HCT116 (cell line): ENCODE data around the gene LPIN1. TPM values are rescaled to one million over a fixed set of nuclear protein-coding genes. Genes with fewer than 3 reads are reported as not detected.

Experiments
- ATAC-seq: fragments of 200-7000 bp; cut with Tn5 transposase; 2 replicates; pipeline ENCODE4 v1.9.1; 2020; ENCODE audit warnings: mild to moderate bottlenecking, moderate library complexity
- BruUV-seq: library from RNA; stranded (reverse); fragments of 400-500 nt; replicated peaks from 2 replicates; lab custom pipeline; 2021; lab: Mats Ljungman, UMichigan
- CTCF ChIA-PET: fragments of 300-600 bp; sonication (Branson Sonifier 250); formaldehyde crosslinking; loops from one replicate; lab custom pipeline; 2021; ENCODE audit warnings: antibody characterized with exemption; lab: Charles Lee
- POLR2A ChIA-PET: fragments of 300-600, 350-600 bp; sonication (Branson Sonifier 250); formaldehyde crosslinking; loops from one replicate; lab custom pipeline; 2021; ENCODE audit warnings: antibody characterized with exemption; lab: Charles Lee
- RAD21 ChIA-PET, 2 experiments: fragments of 300-600 bp; sonication (Branson Sonifier 250); formaldehyde crosslinking; loops; one replicate each; lab custom pipeline; 2023; ENCODE audit warnings: low total read pairs in 2 of 2; ENCODE audit not compliant: uncharacterized antibody in 2 of 2, unreplicated experiment in 2 of 2, low non-redundant PET in 1 of 2; lab: Charles Lee
- DNase-seq: peaks from one replicate; pipeline ENCODE4 v3.0.0-alpha.2; 2010; ENCODE audit warnings: low read depth, low spot score
- H2AFZ ChIP-seq: fragments of 200-600 bp; shearing (Covaris generic), sonication (generic); 2 replicates; pipeline ENCODE4 v1.6.1; 2017; ENCODE audit warnings: low read depth, mixed run types, mixed read lengths, antibody characterized with exemption, low read length; ENCODE audit not compliant: poor library complexity, severe bottlenecking
- H3K27ac ChIP-seq: 2 replicates; pipeline ENCODE4 v1.5.1; 2012; ENCODE audit warnings: low read depth, low read length
- H3K27me3 ChIP-seq: fragments of 200-600 bp; sonication (generic); 2 replicates; pipeline ENCODE4 v1.6.1; 2016; ENCODE audit warnings: mixed run types, low read length, mixed read lengths; ENCODE audit not compliant: insufficient read depth
- H3K36me3 ChIP-seq, 2 experiments: fragments of 200-500 bp in 1 of 2; fragments of 200-600 bp in 1 of 2; sonication (Bioruptor generic) in 1 of 2; sonication (generic) in 1 of 2; 2 replicates each; pipeline versions ENCODE4 v1.5.1 to v1.6.1; 2014 to 2016; ENCODE audit warnings: low read length in 2 of 2, inconsistent platforms in 1 of 2, mixed read lengths in 1 of 2, mixed run types in 1 of 2; ENCODE audit not compliant: insufficient read depth in 2 of 2, control insufficient read depth in 1 of 2
- H3K4me1 ChIP-seq, 2 experiments: fragments of 200-600 bp in 1 of 2; sonication (generic) in 1 of 2; 2 replicates each; pipeline versions ENCODE4 v1.5.1 to v1.6.1; 2012 to 2017; ENCODE audit warnings: low read length in 2 of 2, inconsistent platforms in 1 of 2, mild to moderate bottlenecking in 1 of 2, mixed read lengths in 1 of 2, mixed run types in 1 of 2, moderate library complexity in 1 of 2; ENCODE audit not compliant: insufficient read depth in 2 of 2, control insufficient read depth in 1 of 2
- H3K4me2 ChIP-seq: fragments of 200-600 bp; sonication (generic); 2 replicates; pipeline ENCODE4 v1.6.1; 2017; ENCODE audit warnings: mixed run types, low read length, mixed read lengths
- H3K4me3 ChIP-seq, 2 experiments: fragments of 200-600 bp in 1 of 2; sonication (generic) in 1 of 2; replicated peaks in 1 of 2; 2 replicates each; pipeline ENCODE4 v1.5.1; 2011 to 2016; ENCODE audit warnings: low read length in 2 of 2, control low read depth in 1 of 2, low read depth in 1 of 2, mild to moderate bottlenecking in 1 of 2, mixed read lengths in 1 of 2, mixed run types in 1 of 2
- H3K79me2 ChIP-seq: fragments of 200-600 bp; sonication (generic); 2 replicates; pipeline ENCODE4 v1.6.1; 2017; ENCODE audit warnings: mild to moderate bottlenecking, mixed run types, low read length, moderate library complexity, mixed read lengths; ENCODE audit not compliant: insufficient read depth
- H3K9ac ChIP-seq: fragments of 200-600 bp; sonication (generic); 2 replicates; pipeline ENCODE4 v1.6.1; 2016; ENCODE audit warnings: low read length, mixed read lengths
- H3K9me2 ChIP-seq: fragments of 200-600 bp; sonication (generic), shearing (Covaris generic); 2 replicates; pipeline ENCODE4 v1.6.1; 2017; ENCODE audit warnings: mixed run types, mild to moderate bottlenecking, moderate library complexity; ENCODE audit not compliant: insufficient read depth
- H3K9me3 ChIP-seq, 2 experiments: fragments of 200-500 bp in 1 of 2; fragments of 200-600 bp in 1 of 2; sonication (Bioruptor generic) in 1 of 2; sonication (generic) in 1 of 2; 2 replicates each; pipeline ENCODE4 v1.6.1; 2014 to 2017; ENCODE audit warnings: low read length in 2 of 2, mixed read lengths in 2 of 2, inconsistent platforms in 1 of 2, low read depth in 1 of 2, mild to moderate bottlenecking in 1 of 2, mixed run types in 1 of 2, moderate library complexity in 1 of 2; ENCODE audit not compliant: control insufficient read depth in 1 of 2, insufficient read depth in 1 of 2
- H4K20me1 ChIP-seq: fragments of 200-600 bp; sonication (generic), shearing (Covaris generic); 2 replicates; pipeline ENCODE4 v1.6.1; 2017; ENCODE audit warnings: mixed run types, mild to moderate bottlenecking, moderate library complexity; ENCODE audit not compliant: insufficient read depth
- ATF3 ChIP-seq: IDR thresholded peaks from 2 replicates; pipeline ENCODE4 v1.6.1; 2012
- CBX3 ChIP-seq: IDR thresholded peaks from 2 replicates; pipeline ENCODE4 v1.6.1; 2012; ENCODE audit warnings: low read depth
- EGR1 ChIP-seq: IDR thresholded peaks from 2 replicates; pipeline ENCODE4 v1.6.1; 2012; ENCODE audit warnings: low read depth
- EZH2 ChIP-seq: fragments of 200-600 bp; sonication (generic); IDR thresholded peaks from 2 replicates; pipeline ENCODE4 v1.6.1; 2017; ENCODE audit warnings: antibody characterized with exemption, mixed run types
- EZH2phosphoT487 ChIP-seq: fragments of 200-600 bp; IDR thresholded peaks from 2 replicates; pipeline ENCODE4 v1.6.1; 2018; ENCODE audit warnings: antibody characterized with exemption, borderline replicate concordance
- FOSL1 ChIP-seq: IDR thresholded peaks from 2 replicates; pipeline ENCODE4 v1.6.1; 2012; ENCODE audit warnings: low read depth
- JUND ChIP-seq: IDR thresholded peaks from 2 replicates; pipeline ENCODE4 v1.6.1; 2012
- MAX ChIP-seq: IDR thresholded peaks from 2 replicates; pipeline ENCODE4 v1.6.1; 2012
- RAD21 ChIP-seq: IDR thresholded peaks from 2 replicates; pipeline ENCODE4 v1.6.1; 2012; ENCODE audit warnings: low read depth, mild to moderate bottlenecking
- SIN3A ChIP-seq: IDR thresholded peaks from 2 replicates; pipeline ENCODE4 v1.6.1; 2012; ENCODE audit warnings: low read depth
- SP1 ChIP-seq: IDR thresholded peaks from 2 replicates; pipeline ENCODE4 v1.6.1; 2012; ENCODE audit warnings: low read depth
- SRF ChIP-seq: IDR thresholded peaks from 2 replicates; pipeline ENCODE4 v1.6.1; 2012; ENCODE audit warnings: low read depth
- TCF7L2 ChIP-seq: IDR thresholded peaks from 2 replicates; pipeline ENCODE4 v1.7.0; 2011; ENCODE audit warnings: borderline replicate concordance, inconsistent platforms; ENCODE audit not compliant: insufficient read depth, insufficient read length; ENCODE audit errors: extremely low read depth
- ZFX ChIP-seq: fragments of 450-650 bp; IDR thresholded peaks from 2 replicates; pipeline ENCODE4 v1.6.1; 2017
- ZNF274 ChIP-seq: fragments of 200-500 bp; sonication (Bioruptor generic); IDR thresholded peaks from 2 replicates; pipeline ENCODE4 v1.6.1; 2014; ENCODE audit warnings: mild to moderate bottlenecking, low read depth, low read length, inconsistent platforms
- intact Hi-C: fragments of 100-400 bp; cut with micrococcal nuclease; formaldehyde crosslinking; loops from 2 replicates; pipeline ENCODE4 v1.10.0; 2022
- total RNA-seq: library from RNA; stranded (reverse); gene quantifications from one replicate; pipeline ENCODE4 v1.2.1, GENCODE V29; 2021; ENCODE audit not compliant: unreplicated experiment
- TF ChIP-seq, protein P1 (sequence below), 3 experiments: fragments of 200-600 bp in 1 of 3; sonication (generic) in 1 of 3; IDR thresholded peaks in 2 of 3; conservative IDR thresholded peaks in 1 of 3; 2 replicates each; pipeline ENCODE4 v1.5.1; 2012 to 2017; ENCODE audit warnings: low read depth in 2 of 3, low read length in 2 of 3, antibody characterized with exemption in 1 of 3, borderline replicate concordance in 1 of 3, control low read depth in 1 of 3, mild to moderate bottlenecking in 1 of 3, mixed read lengths in 1 of 3, mixed run types in 1 of 3, moderate library complexity in 1 of 3; ENCODE audit not compliant: insufficient read depth in 1 of 3

The LPIN1 gene
- total RNA-seq, 1 experiment from 2014 or later: 16.7 TPM

DNA sequence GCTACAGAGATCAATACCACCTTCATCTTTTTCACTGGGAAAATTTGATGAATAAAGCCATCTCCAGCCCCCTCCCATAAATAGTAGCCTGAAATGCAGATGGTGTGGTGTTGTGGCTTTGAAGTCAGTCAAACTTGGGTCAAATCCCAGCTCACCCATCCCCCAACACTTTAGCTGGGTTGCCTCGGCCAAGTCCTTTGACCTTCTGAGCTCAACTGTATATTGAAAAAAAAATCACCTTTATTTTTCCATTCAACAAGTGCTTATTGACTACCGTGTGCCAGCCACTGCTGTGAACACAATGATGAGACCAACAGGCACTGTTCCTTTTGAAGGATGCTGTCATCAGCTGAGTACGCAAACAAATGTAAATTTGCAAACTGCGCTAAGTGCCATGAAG lies 41.4 kb upstream of the LPIN1 start:
- Histone ChIP-seq H3K9me3 (no peaks in the 10 kb centered on the region), H3K4me3 (no peak overlapping the region), H3K9me2 (no peaks in the 10 kb centered on the region), H3K27me3 (no peaks in the 10 kb centered on the region), H3K27ac (no peak overlapping the region), H3K4me2 (no peak overlapping the region), H3K9ac (no peak overlapping the region), H3K79me2 (no peaks in the 10 kb centered on the region), H4K20me1 (no peaks in the 10 kb centered on the region), H2AFZ (no peak overlapping the region), H3K4me1 (peaks cover 0 to 7% of the 10 kb centered on the region in 2 experiments; a peak in 1 of 4 replicates), H3K36me3 (no peaks in the 10 kb centered on the region)
- intact Hi-C loops: no loop called here
- BruUV-seq: no TSS peak
- DNase-seq (no peak), ATAC-seq (no peak)
- TF ChIP-seq EGR1 (no peak), FOSL1 (no peak), ATF3 (no peak), EZH2 (no peak), TCF7L2 (no peak), ZFX (no peak), JUND (no peak), ZNF274 (no peak), SP1 (no peak), EZH2phosphoT487 (no peak), SIN3A (no peak), MAX (no peak), CBX3 (no peak), SRF (no peak), RAD21 (no peak)
- TF ChIP-seq, protein P1, sequence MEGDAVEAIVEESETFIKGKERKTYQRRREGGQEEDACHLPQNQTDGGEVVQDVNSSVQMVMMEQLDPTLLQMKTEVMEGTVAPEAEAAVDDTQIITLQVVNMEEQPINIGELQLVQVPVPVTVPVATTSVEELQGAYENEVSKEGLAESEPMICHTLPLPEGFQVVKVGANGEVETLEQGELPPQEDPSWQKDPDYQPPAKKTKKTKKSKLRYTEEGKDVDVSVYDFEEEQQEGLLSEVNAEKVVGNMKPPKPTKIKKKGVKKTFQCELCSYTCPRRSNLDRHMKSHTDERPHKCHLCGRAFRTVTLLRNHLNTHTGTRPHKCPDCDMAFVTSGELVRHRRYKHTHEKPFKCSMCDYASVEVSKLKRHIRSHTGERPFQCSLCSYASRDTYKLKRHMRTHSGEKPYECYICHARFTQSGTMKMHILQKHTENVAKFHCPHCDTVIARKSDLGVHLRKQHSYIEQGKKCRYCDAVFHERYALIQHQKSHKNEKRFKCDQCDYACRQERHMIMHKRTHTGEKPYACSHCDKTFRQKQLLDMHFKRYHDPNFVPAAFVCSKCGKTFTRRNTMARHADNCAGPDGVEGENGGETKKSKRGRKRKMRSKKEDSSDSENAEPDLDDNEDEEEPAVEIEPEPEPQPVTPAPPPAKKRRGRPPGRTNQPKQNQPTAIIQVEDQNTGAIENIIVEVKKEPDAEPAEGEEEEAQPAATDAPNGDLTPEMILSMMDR (IDR thresholded peaks at IDR 0.05 in 2 of 3, conservative IDR thresholded peaks at IDR 0.05 in 1 of 3; ENCODE audit: borderline replicate concordance in 1 of 3, insufficient read depth in 1 of 3, low read depth in 2 of 3, low read length in 2 of 3): no peak
- RAD21 ChIA-PET: no interaction called here
- POLR2A ChIA-PET: interaction anchor here (0.6 kb wide), 1 partner anchor 42 kb away, joined by 3 read pairs; the partner anchor contains the start of gene LPIN1
- CTCF ChIA-PET: interaction anchor here (2.4 kb wide), 1 partner anchor 12 kb away, joined by 7 read pairs; no protein-coding TSS in a partner anchor
